Measurements from ENCODE around the gene SPINK9.
A peak's percentile ranks its signal among the peaks of the same experiment; 100 is the strongest.

The SPINK9 gene

GRCh38 chr5:148372166-148372725, 36.9 kb downstream of the SPINK9 start:
- TF ChIP-seq CTCF (IDR thresholded peaks at IDR 0.05; ENCODE audit: borderline replicate concordance, insufficient read depth, low read depth, low read length) = no peak
- no peak overlapping the region for H3K4me3 ChIP-seq (ENCODE audit: low read depth, low read length)

DNA sequence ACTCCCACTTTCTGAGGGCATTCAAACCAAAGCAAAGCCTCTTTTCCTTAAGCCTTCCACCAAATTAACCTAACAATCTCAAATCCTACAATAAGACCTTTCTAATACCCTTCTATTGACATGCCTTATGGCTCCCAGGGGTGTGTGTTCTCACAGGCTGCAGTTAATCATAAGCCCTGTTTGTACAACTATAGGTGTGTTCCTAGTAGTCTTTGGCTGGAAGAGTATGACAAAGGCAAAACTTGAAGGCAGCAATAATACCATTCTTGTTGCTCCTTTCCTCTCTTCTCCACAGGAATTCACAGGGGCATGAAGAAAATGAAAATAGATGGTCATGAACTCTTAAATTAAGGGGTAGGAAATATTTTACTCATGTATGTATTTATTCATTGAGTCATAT, 37.5 kb downstream of the SPINK9 start:
- no peak overlapping the region for H3K4me3 ChIP-seq (ENCODE audit: low read depth, low read length)
- no peak for TF ChIP-seq CTCF (IDR thresholded peaks at IDR 0.05; ENCODE audit: borderline replicate concordance, insufficient read depth, low read depth, low read length)

DNA sequence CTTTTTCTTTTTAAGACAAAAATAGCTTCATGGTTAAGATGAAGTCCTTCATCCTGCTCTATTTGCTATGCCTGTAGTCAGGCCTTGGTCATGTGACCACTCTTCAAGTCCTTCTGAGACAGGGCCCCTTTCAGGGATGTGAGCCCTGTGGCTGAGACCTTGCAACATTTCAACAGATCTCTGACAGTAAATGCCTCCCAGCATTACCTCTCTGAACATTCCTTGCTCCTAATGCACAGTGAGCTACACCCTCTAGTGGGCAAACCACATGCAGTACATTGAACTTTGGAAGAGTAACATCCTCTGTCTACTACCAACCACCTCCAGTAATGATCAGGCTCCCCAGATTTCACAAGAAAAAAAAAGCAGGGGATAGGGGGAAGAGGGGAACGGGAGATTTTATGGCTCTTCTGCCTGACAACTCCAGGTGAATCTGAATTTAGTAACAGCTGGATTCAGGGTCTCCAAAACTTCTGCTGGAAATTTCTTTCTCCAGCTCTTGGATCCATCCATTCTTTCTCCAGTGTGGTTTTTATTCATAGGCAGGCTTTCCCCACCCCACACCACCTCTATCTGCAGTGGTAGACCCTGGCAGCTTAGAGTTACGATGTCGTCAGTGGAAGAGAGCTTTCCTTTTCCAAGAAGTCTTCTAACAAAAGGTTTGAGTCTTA, 39.5 kb downstream of the SPINK9 start:
- TF ChIP-seq CTCF (IDR thresholded peaks at IDR 0.05; ENCODE audit: borderline replicate concordance, insufficient read depth, low read depth, low read length) = peak; percentile 66; the same call in 1 of the 2 replicates
- H3K4me3 ChIP-seq (ENCODE audit: low read depth, low read length) = no peak overlapping the region

DNA sequence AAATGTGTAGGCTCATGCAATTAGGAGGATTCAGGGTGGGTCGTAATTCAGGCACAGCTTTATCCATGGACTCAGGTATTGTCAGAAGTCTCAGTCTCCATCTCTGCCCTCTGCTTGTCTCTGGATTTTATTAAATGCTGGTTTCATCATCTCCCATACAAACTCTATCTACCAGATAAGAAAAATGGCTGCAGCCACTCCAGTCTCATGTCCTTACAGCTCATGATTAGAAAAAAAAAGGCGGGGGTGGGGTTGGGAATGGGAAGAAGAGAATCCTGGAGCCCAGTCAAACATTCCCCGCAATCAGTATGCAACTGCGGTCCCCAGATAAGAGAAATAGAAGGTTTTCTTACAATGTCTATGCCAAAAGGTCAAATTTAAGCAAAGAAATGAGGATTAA, 40.8 kb downstream of the SPINK9 start:
- H3K4me3 ChIP-seq (ENCODE audit: low read depth, low read length) = no peak overlapping the region
- TF ChIP-seq CTCF (IDR thresholded peaks at IDR 0.05; ENCODE audit: borderline replicate concordance, insufficient read depth, low read depth, low read length) = no peak

DNA sequence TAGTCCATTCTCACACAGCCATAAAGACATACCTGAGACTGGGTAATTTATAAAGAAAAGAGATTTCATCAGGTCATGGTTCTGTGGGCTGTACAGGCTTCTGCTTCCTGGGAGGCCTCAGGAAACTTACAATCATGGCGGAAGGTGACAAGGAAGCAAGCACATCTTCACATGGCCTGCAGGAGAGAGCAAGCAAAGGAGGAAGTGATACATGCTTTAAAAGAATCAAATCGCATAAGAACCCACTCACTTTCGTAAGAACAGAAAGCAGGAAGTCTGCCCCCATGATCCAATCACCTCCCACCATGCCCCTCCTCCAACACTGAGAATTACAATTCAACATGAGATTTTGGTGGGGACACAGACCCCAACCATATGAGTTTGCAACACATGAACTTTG, 43.3 kb downstream of the SPINK9 start:
- no peak overlapping the region for H3K4me3 ChIP-seq (ENCODE audit: low read depth, low read length)
- TF ChIP-seq CTCF (IDR thresholded peaks at IDR 0.05; ENCODE audit: borderline replicate concordance, insufficient read depth, low read depth, low read length) = no peak

DNA sequence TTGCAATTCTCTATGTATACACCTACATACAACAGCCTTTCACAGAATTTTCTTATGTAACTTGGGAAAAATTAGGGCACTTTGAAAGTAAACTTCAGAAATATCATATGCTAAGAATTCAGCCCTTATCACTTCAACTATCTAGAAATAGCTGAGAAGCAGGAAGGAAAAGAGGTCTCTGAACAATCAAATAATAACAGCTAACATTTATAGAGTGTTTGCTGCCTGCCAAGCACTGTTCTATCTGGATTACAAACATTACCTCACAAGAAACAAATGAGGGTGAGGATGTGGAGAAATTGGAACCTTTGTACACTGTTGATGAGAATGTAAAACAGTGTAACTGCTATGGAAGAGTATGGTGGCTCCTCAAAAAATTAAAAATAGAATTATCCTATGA, 44.0 kb downstream of the SPINK9 start:
- TF ChIP-seq CTCF (IDR thresholded peaks at IDR 0.05; ENCODE audit: borderline replicate concordance, insufficient read depth, low read depth, low read length) = no peak
- no peak overlapping the region for H3K4me3 ChIP-seq (ENCODE audit: low read depth, low read length)

- no peak for TF ChIP-seq CTCF (IDR thresholded peaks at IDR 0.05; ENCODE audit: borderline replicate concordance, insufficient read depth, low read depth, low read length)
- no peak overlapping the region for H3K4me3 ChIP-seq (ENCODE audit: low read depth, low read length)
Observed at GRCh38 chr5:148381906-148382305, 46.5 kb downstream of the SPINK9 start.

Data from GM12875 (cell line).